Rectal smooth muscle tissue (tissue), 1 donor: ENCODE data around the gene DEPDC1B.

Experiments used
- H3K27ac ChIP-seq: one replicate; pipeline ENCODE4 v1.7.0; 2013; ENCODE audit warnings: low read depth, low read length, inconsistent platforms
- H3K27me3 ChIP-seq: one replicate; pipeline ENCODE4 v1.7.0; 2013; ENCODE audit warnings: low read length; ENCODE audit not compliant: control insufficient read depth, insufficient read depth
- H3K36me3 ChIP-seq: one replicate; pipeline ENCODE4 v1.7.0; 2013; ENCODE audit warnings: low read length; ENCODE audit not compliant: control insufficient read depth, insufficient read depth
- H3K4me1 ChIP-seq: one replicate; pipeline ENCODE4 v1.7.0; 2013; ENCODE audit warnings: low read length; ENCODE audit not compliant: control insufficient read depth, insufficient read depth
- H3K4me3 ChIP-seq: one replicate; pipeline ENCODE4 v1.7.0; 2013; ENCODE audit warnings: low read length
- H3K9ac ChIP-seq: one replicate; pipeline ENCODE4 v1.7.0; 2013; ENCODE audit warnings: low read length

The DEPDC1B gene

GRCh38 chr5:60551250-60551649, 148.7 kb downstream of the DEPDC1B start:
- Histone ChIP-seq H3K9ac (no peak overlapping the region), H3K4me3 (no peak overlapping the region), H3K27me3 (no peaks in the 10 kb centered on the region), H3K27ac (peak overlapping the region; percentile 74), H3K36me3 (no peaks in the 10 kb centered on the region), H3K4me1 (peaks cover 9% of the 10 kb centered on the region)

GRCh38 chr5:60550311-60550710, 149.7 kb downstream of the DEPDC1B start:
- no peak overlapping the region for H3K4me3 ChIP-seq
- peaks cover 16% of the 10 kb centered on the region for H3K4me1 ChIP-seq
- H3K9ac ChIP-seq = no peak overlapping the region
- H3K27me3 ChIP-seq = no peaks in the 10 kb centered on the region
- H3K27ac ChIP-seq = peak overlapping the region; percentile 21
- no peaks in the 10 kb centered on the region for H3K36me3 ChIP-seq

- H3K27ac ChIP-seq = peak overlapping the region; percentile 21
- no peaks in the 10 kb centered on the region for H3K27me3 ChIP-seq
- peaks cover 18% of the 10 kb centered on the region for H3K4me1 ChIP-seq
- no peaks in the 10 kb centered on the region for H3K36me3 ChIP-seq
- no peak overlapping the region for H3K4me3 ChIP-seq
- H3K9ac ChIP-seq = no peak overlapping the region
Observed at GRCh38 chr5:60549841-60550240, 150.1 kb downstream of the DEPDC1B start.
